G401.6 (cell line): Measurements from ENCODE around the gene PDIA6.

Experiments used
- FAIRE-seq: peaks from 2 replicates; lab custom pipeline; 2012; peaks lifted over from hg19 to GRCh38; lab: Jason Lieb, UNC

Gene PDIA6

GRCh38 chr2:10780491-10780820 lies 32.1 kb downstream of the PDIA6 start:
- no peak for FAIRE-seq

DNA sequence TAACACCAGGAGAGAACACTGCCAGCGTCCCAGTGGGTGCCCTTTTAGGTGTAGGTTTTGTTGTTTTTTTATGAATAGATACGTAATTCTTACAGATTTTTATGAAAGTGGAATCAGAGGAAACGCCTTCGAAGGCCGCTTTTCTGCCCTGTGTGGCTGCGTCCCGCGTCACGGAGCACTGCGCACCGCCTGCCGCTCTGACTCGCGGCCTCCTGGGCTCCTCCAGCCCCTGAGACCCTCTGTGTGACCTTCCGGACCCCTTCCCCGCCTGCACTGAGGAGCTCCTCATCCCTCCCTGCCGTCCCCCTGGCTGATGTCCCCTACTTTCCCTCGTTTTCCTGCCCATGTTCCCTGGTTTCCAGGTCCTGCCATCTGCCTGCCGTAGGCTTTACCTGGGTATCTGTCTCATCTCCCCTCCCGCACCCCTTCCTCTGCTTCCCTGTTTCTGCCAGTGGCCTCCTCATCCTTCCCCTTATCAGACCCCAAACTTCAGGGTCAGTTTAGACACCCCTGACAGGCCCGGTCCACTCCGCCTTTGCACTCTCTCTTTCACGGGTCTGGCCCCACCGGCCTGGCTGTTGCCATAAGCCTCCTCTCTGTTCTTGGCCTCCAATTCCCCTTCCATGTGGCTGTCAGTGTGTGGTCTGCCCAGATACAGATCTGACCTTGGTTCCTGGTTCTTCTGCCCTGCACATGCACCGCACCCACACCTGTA lies 32.7 kb downstream of the PDIA6 start:
- no peak for FAIRE-seq

- no peak for FAIRE-seq
Observed at GRCh38 chr2:10778724-10779115, 33.9 kb downstream of the PDIA6 start.

DNA sequence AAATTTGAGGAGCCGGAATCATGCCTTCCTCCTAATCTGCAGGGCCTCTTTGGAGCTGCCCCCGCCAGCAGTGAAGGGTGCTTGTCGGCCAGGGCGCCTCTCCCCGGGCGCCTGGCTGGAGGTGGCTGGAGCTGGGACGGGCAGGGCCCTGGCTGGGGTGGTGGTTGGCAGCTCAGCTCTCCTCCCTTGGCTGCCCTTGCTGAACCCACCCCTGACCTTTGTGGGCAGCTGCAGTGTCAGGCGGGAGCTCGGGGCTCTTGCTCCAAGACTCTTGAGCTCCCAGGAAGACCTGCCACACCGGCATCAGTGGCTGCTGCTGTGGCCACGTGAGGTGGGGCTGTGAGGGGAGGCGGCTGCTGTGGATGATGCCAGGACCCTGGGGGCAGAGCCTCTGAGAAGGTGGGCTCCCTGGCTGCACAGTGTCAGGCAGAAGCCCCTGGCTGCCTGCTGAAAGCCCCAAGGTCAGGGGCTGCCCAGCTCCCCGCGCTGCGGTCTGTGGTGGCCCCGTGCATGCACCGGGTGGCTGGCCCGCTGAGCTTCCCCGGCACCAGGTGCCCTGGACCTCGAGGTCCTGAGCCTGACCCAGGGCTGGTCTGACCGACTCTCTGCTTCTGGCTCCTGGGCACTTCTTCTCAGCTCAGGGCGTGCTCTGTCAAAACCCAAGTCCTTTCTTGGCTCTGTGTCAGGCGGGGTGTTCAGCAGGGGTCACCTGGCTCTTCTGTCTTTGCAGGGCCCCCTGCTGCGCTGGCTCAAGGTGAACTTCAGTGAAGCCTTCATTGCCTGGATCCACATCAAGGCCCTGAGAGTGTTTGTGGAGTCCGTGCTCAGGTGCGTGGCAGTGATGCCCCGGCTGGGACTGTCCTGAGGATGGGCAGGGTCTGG lies 34.5 kb downstream of the PDIA6 start:
- no peak for FAIRE-seq

DNA sequence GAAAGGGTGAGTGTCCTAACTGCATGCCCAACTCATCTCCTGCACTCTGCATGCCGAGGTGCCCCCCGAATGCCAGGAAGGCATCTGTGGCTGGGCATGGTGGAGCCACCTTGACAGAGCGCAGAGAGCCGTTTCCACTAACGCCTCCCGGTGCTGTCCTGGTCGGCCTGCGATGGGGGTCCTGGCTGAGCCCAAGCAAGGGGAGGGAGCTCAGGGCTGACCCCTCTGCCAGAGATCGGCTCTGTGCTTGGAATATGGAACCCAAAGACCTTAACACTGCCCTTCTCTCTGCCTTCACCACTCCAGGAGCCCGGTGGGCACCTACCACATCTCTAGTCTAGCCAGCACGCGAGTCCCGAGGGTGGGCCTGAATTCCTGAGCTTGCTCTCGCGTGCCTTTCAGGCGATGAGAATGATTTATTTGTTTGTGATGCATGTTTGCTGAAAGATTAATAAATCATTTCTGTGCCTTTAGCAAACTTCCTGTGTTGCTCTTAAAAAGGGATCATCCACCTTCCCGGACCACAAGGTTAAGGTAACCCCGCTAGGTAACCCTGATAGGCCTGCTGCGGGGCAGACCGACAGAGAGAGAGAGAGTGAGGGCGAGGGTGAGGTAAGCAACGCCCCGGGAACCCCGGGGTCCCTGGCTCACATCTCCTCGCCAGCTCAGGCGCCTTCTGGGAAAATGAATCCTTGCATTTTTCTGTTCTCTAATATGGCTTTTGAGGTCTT lies 35.3 kb downstream of the PDIA6 start:
- FAIRE-seq = no peak

DNA sequence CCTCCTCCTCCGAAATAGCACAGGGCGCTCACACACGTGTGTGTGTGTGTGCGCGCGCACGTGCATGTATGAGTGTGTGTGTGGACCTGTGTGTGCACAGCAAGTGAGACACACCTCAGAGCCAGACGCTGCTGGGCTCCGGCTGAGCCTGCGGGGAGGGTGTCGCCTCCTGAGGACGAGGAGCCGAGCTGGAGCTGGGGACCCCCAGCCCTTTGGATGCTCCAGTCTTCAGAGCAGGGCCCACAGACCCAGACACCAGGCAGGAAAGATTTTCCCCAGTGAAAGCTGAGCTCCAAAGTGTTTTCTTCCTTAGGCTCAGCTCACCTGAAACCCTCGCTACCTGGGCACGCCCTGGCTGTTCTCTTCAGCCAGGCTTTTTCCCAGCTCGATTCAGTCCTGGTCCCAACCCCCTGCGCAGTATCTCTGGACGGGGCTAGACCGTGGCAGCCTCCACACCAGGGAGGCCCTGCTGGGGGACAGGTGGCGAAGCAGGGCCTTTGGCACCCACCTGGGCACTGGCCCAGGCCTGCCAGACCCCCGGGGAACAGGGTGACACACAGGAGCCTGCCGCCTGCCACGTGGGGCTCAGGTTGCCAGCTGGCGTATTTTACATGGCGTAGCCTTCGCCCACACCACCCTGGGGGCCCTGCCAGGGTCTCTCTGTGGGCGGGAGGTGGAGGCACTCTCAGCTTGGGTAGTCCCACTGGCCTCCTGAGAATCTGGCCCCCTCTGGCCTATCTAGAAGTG lies 36.2 kb downstream of the PDIA6 start:
- FAIRE-seq = no peak

DNA sequence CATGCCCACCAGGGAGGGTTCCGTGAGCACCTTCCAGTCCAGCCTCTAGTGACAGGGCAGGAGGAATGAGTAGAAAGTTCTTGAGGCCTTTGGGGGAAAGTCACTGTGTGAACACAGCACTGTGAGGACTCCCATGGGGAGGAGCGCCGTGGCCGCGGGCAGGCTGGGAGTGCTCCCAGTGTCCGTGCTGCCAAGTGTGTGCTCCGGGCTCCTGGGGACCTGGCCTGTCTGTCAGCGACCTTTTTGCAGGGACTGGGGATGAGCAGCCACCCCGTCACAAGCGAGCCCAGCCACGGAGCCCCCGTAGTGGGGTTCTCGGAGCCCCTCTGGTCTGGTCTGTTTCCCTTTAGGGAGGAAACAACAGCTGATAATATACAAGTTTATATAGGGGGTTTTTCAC lies 36.8 kb downstream of the PDIA6 start:
- no peak for FAIRE-seq

DNA sequence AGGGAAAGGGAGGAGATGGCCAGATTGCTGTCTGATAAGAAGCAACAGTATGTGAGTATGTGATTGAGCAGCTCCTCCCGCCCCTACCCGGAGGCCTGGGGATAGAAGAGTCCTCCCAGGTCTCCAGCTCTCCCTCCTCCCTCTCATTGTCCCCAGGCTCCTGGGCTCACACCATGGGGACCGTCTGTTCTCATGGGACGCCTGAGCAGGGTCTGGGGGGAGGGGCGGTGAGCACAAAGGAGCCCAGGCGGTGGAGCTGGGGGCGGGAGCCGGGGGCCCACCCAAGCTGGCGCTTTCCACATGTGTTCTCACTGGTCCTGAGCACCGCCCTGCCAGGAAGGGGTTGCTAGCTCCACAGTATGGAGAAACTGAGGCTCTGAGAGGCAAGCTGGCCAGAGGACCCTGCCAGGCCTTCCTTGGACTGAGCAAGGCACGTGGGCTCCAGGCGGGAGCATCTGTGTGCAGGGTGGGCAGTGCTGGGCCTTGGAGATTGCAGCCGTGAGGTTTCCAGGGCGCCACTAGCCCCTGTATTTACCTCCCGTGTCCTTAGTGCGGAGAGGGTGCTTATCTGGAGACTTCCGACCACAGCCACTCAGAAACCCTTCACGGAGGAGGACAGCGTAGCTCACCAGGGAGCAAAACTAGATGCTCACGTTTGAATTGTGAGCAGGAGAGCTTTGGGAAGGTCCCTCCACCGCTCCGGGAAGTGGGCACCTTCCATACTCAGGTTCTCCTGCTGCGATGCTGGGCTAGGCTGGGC lies 37.4 kb downstream of the PDIA6 start:
- FAIRE-seq = no peak

DNA sequence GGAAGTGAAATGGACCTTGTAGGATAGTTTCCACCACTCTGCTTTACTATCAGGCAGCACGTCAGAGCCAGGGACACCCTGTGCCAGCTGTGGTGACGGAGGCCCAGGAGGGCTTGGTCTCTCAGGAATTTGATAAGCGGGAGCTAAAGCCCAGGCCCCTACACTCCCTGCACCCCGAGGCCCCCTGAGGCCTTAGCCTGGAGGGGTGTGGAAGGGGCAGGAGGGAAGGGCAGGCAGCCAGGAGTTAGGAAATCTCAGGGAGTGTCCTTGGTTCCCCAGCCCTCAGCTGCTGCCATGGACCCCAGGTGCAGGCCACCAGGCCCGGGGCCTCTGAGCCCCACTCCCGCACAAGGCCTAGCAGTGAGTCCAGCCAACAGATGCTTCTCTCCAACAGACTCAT lies 38.2 kb downstream of the PDIA6 start:
- FAIRE-seq = no peak

DNA sequence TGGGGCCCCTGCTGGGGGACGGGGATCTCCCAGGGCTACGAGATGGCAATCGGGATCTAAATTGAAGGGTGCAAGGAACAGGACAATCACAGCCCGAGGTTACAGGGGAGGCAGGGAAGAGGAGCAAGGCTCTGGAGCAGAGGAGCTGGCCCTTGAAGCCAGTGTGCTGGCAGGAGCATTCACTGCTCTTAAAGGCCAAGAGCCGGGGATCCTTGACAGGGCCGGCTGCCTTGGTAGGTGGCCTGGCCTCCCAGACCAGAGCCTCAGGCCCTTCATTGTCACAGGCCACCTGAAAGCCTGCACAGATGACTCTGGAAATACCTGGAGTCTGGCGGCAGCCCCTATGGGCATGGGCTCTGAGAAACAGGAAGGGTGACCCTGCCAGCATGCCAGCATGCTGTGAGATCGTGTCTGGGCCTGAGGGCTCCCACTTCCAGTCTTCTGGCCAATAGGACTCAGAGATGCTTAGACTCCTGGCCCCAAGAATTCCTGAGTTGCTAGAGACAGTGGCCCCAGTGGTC lies 38.7 kb downstream of the PDIA6 start:
- FAIRE-seq = no peak

- FAIRE-seq = no peak
Observed at GRCh38 chr2:10772868-10773215, 39.7 kb downstream of the PDIA6 start.

DNA sequence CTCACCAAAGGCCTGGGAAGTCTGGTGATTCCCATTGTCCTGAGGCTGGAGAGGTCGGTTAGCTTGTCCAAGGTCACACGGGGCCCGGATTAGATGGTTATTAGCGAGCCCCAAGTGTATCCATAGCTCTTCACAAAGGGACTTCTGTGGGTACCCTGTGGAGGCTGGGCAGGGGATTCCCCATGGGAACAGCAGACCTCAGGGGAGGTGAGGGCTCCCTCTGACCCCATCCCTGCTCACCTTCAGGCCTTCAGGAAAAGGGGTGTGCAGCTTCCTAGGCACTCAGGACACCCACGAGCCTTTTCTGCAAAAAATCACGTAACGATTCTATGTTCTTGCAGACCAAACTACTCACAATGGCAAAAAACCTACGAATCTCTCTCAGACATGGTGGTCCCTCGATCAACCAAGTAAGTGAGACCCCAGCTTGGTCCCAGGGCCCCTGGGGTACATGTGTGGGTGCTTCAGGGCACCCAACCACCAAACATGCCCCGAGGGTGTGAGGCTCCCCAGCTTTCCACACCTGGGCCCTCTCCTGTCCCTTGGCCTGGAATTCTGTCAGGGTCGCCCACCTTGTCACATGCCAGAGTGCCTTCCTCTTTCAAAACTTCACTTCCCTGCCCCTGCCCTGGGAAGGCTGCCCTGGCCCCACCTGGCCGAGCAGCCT lies 40.3 kb downstream of the PDIA6 start:
- FAIRE-seq = no peak

GRCh38 chr2:10771786-10772185 lies 40.8 kb downstream of the PDIA6 start:
- FAIRE-seq = no peak

- FAIRE-seq = no peak
Observed at GRCh38 chr2:10770956-10771750, 41.4 kb downstream of the PDIA6 start.

DNA sequence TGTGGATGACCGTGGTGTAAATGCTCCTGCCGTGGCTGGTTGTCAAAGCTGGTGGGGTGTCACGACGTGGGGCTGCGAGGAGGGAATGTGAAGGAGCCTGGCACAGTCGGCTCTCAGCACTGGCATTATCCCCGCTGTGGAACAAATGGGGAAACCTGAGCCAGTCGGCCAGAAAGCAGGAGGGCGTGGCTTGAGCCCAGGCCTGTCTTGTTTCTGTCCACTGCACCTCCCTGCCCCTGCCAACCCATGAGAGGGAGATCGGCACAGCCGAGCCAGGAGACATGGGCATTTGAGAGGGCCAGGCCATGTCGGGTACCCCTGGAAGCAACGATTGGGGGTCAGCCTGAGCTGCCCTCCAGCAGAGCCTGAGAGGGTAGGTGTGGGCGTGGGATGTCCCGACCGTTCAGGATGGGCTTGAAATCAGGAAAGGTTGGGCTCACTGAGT lies 44.5 kb downstream of the PDIA6 start:
- no peak for FAIRE-seq

DNA sequence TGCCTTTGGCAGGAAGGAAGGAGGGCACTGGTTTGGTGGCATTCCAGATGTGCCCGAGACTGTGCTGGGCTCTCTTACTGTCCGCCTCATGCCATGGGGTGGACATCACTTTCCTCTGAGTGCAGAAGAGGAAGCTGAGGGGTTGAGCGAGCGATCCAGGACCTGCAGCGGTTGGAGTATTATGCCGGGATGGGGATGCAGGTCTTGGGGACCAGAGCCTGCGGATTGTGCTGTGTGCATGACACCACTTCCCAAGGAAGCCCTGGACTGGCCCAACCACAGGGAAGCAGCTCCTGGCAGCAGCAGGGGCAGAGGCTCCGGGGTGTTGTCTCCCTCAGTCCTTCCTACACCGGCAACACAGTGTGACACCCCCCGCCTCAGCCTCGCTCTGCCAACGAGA lies 46.7 kb downstream of the PDIA6 start:
- no peak for FAIRE-seq

- no peak for FAIRE-seq
Observed at GRCh38 chr2:10765461-10765860, 47.1 kb downstream of the PDIA6 start.

GRCh38 chr2:10764896-10765295 lies 47.7 kb downstream of the PDIA6 start:
- FAIRE-seq = no peak

DNA sequence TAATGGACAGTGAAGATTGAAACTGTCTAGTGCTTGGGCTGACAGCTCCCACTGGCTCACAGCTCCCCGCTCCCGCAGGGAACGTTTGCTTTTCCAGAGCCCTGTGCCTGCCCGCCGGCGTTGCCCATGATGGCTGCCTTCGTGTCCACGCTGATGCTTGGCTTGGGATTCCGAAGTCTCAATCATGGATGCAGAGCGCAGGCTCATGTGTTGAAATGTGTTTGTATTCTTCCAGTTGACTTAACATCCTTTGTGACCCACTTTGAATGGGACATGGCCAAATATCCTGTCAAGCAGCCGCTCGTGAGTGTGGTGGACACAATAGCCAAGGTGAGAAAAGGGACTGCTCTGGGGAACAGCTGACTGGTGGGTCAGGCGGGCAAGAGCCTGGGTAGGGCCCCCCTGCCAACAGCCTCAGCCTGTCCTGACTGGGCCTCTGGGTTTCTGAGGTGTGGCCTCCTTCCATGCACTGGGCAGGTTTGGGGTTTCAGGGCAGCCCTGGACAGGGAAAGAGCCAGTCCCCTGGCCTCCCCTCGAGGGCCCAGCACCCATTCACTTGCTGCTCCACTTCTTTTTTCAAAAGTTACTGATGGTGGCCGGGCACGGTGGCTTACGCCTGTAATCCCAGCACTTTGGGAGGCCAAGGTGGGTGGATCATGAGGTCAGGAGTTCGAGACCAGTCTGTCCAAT lies 48.3 kb downstream of the PDIA6 start:
- no peak for FAIRE-seq

DNA sequence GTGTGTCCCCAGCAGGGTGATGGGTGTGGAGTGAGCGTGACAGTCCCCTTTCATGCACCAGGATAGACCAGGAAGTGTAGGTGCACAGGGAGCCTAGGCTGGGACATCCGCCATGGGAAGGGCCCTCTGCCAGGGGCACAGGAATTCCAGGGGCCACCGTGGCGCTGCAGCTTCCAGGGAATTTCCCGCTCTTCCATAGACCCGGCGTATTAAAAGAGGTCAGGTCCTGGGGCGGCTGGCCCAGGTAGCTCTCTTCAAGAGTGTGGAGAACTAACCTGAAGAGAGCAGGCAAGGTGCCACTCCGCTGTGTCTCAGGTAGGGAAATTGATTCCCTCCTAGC lies 49.2 kb downstream of the PDIA6 start:
- no peak for FAIRE-seq
